Endothelial cell of umbilical vein (primary cell): ENCODE measurements around the gene TP53TG5. TPM values are rescaled to one million over a fixed set of nuclear protein-coding genes. Genes with fewer than 3 reads are reported as not detected.

Source experiments
- BruUV-seq: library from RNA; stranded (reverse); fragments of 400-500 nt; replicated peaks from 2 replicates; lab custom pipeline; 2021; lab: Mats Ljungman, UMichigan
- CTCF ChIA-PET: fragments of 300-600, 350-600 bp; sonication (Branson Sonifier 250); formaldehyde crosslinking; loops from one replicate; lab custom pipeline; 2021; ENCODE audit warnings: antibody characterized with exemption, inconsistent platforms; lab: Charles Lee
- POLR2A ChIA-PET: fragments of 300-600, 350-600 bp; sonication (Branson Sonifier 250); formaldehyde crosslinking; loops from one replicate; lab custom pipeline; 2021; ENCODE audit warnings: antibody characterized with exemption, inconsistent platforms; lab: Charles Lee
- DNase-seq: peaks from one replicate; pipeline ENCODE4 v3.0.0-alpha.2; 2011; ENCODE audit warnings: low read depth, low spot score
- FAIRE-seq: peaks from 2 replicates; lab custom pipeline; 2011; peaks lifted over from hg19 to GRCh38; lab: Jason Lieb, UNC
- H2AFZ ChIP-seq: 2 replicates; pipeline ENCODE4 v1.6.0; 2012; ENCODE audit warnings: low read depth, low read length, control low read depth, inconsistent platforms
- H3K27ac ChIP-seq: 2 replicates; pipeline ENCODE4 v1.5.1; 2011; ENCODE audit warnings: low read depth, mild to moderate bottlenecking, control low read depth, low read length, moderate library complexity; ENCODE audit not compliant: insufficient read depth
- H3K27me3 ChIP-seq, 2 experiments: 2 replicates each; pipeline versions ENCODE4 v1.6.0 to v1.6.1; 2011; ENCODE audit warnings: low read length in 2 of 2, mixed read lengths in 1 of 2; ENCODE audit not compliant: control insufficient read depth in 2 of 2, insufficient read depth in 2 of 2
- H3K36me3 ChIP-seq, 2 experiments: 2 replicates in 1 of 2; 3 replicates in 1 of 2; pipeline ENCODE4 v1.5.1; 2011; ENCODE audit warnings: low read length in 2 of 2, mild to moderate bottlenecking in 1 of 2, moderate library complexity in 1 of 2; ENCODE audit not compliant: control insufficient read depth in 2 of 2, insufficient read depth in 2 of 2; ENCODE audit errors: extremely low read depth in 1 of 2
- H3K4me1 ChIP-seq: 3 replicates; pipeline ENCODE4 v1.5.1; 2011; ENCODE audit warnings: mild to moderate bottlenecking, low read length; ENCODE audit not compliant: control insufficient read depth, insufficient read depth; ENCODE audit errors: extremely low read depth
- H3K4me2 ChIP-seq: 2 replicates; pipeline ENCODE4 v1.6.1; 2011; ENCODE audit warnings: low read length, control low read depth, mixed read lengths; ENCODE audit not compliant: insufficient read depth
- H3K4me3 ChIP-seq, 3 experiments: fragments of 200-600 bp in 1 of 3; sonication (generic), shearing (Covaris generic) in 1 of 3; replicated peaks in 1 of 3; 2 replicates each; pipeline ENCODE4 v1.5.1; 2011 to 2016; ENCODE audit warnings: control low read depth in 3 of 3, low read length in 3 of 3, mild to moderate bottlenecking in 2 of 3, inconsistent platforms in 1 of 3, low read depth in 1 of 3, moderate library complexity in 1 of 3; ENCODE audit not compliant: insufficient read depth in 1 of 3
- H3K79me2 ChIP-seq: 2 replicates; pipeline ENCODE4 v1.6.0; 2012; ENCODE audit warnings: low read length, inconsistent platforms; ENCODE audit not compliant: control insufficient read depth, insufficient read depth
- H3K9ac ChIP-seq: replicated peaks from 2 replicates; pipeline ENCODE3; 2011; ENCODE audit warnings: low read length, control low read depth; ENCODE audit not compliant: insufficient read depth; ENCODE audit errors: extremely low read depth
- H3K9me1 ChIP-seq: replicated peaks from 3 replicates; pipeline ENCODE4 v1.6.0; 2011; ENCODE audit warnings: mild to moderate bottlenecking, low read length; ENCODE audit not compliant: control insufficient read depth, insufficient read depth; ENCODE audit errors: extremely low read depth
- H3K9me3 ChIP-seq: replicated peaks from 2 replicates; pipeline ENCODE4 v1.5.1; 2012; ENCODE audit warnings: low read length, inconsistent platforms; ENCODE audit not compliant: control insufficient read depth, insufficient read depth
- H4K20me1 ChIP-seq: replicated peaks from 2 replicates; pipeline ENCODE3; 2011; ENCODE audit warnings: mild to moderate bottlenecking, low read length; ENCODE audit not compliant: control insufficient read depth, insufficient read depth; ENCODE audit errors: extremely low read depth
- FOS ChIP-seq: IDR thresholded peaks from 2 replicates; pipeline ENCODE4 v1.6.1; 2011; ENCODE audit warnings: mild to moderate bottlenecking, low read length, moderate library complexity, borderline replicate concordance; ENCODE audit not compliant: insufficient read depth
- JUN ChIP-seq: IDR thresholded peaks from 2 replicates; pipeline ENCODE4 v1.6.1; 2011; ENCODE audit warnings: borderline replicate concordance, low read depth; ENCODE audit not compliant: insufficient read length, insufficient read depth
- MYC ChIP-seq: IDR thresholded peaks from one replicate; pipeline ENCODE4 v1.6.1; 2011; ENCODE audit warnings: mild to moderate bottlenecking, low read depth, low read length
- POLR2AphosphoS5 ChIP-seq: IDR thresholded peaks from 2 replicates; pipeline ENCODE4 v1.6.1; 2012; ENCODE audit warnings: low read depth, mild to moderate bottlenecking, control low read depth, low read length, moderate library complexity; ENCODE audit not compliant: insufficient read depth
- dilution Hi-C: fragments of 300-500 bp; cut with MboI; formaldehyde crosslinking; loops from one replicate; pipeline ENCODE4 v1.15.0; 2019; ENCODE audit warnings: low sequenced_read_pairs; ENCODE audit not compliant: extremely low pct_ligation_motif_present
- intact Hi-C: fragments of 100-400 bp; cut with micrococcal nuclease; formaldehyde crosslinking; loops from one replicate; pipeline ENCODE4 v1.10.0; 2022
- polyA plus RNA-seq, 4 experiments: library from polyadenylated mRNA; depleted of rRNA in 3 of 4; stranded (reverse) in 3 of 4; unstranded in 1 of 4; fragments of >200 nt; gene quantifications; 2 replicates each; pipeline versions ENCODE4 v1.2.1 to v1.2.3, GENCODE V29; 2011 to 2012; ENCODE audit warnings: missing spikeins in 1 of 4
- total RNA-seq: library from RNA; stranded (reverse); gene quantifications from 2 replicates; pipeline ENCODE4 v1.2.3, GENCODE V29; 2021

The TP53TG5 gene
- total and polyA plus RNA-seq, 2 donors (not counting 3 experiments of a cell fraction or from before 2014, with no cell fraction given): not detected

DNA sequence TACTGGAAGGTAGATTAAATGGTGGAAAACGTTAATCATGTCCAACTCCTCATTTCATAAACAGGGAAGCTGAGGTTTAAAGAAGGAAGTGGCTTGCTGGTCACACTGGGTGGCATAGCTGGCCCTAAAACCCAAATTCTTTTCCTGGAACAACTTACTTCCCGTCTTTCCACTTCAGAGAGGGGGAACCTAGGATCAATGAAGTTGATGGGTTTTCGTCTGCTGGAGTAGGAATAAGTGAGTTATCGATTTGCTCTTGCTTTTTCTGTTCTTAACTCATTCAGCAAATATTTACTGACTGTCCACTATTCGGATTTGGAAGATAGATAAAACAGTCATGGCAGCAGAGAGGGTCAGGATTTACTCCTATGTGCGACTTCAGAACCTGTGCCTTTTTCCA is 16.3 kb downstream of the TP53TG5 start:
- no peaks in the 10 kb centered on the region for H3K9me1 ChIP-seq
- dilution Hi-C loops: no loop called here
- no peaks in the 10 kb centered on the region for H3K9me3 ChIP-seq
- FAIRE-seq (no peak), DNase-seq (no peak)
- H3K9ac ChIP-seq: no peak overlapping the region
- TF ChIP-seq MYC: no peak
- H3K36me3 ChIP-seq: peaks cover 0 to 3% of the 10 kb centered on the region in 2 experiments
- ChIA-PET CTCF (interaction anchor here (0.7 to 8.3 kb wide), 11 partner anchors 12 to 535 kb away, joined by 3 to 111 read pairs (median 15); partner anchors contain the start of gene SDC4), POLR2A (interaction anchor here (5.6 kb wide), 1 partner anchor 14 kb away, joined by 52 read pairs; the partner anchor contains the start of gene SDC4)
- H3K27me3 ChIP-seq: no peaks in the 10 kb centered on the region
- intact Hi-C loops: no loop called here
- no peaks in the 10 kb centered on the region for H4K20me1 ChIP-seq
- H3K4me3 ChIP-seq: no peak overlapping the region
- no TSS peak for BruUV-seq
- H3K4me1 ChIP-seq: peaks cover 45% of the 10 kb centered on the region
- H3K4me2 ChIP-seq: no peak overlapping the region
- H2AFZ ChIP-seq: no peak overlapping the region
- peaks cover 12% of the 10 kb centered on the region for H3K79me2 ChIP-seq
- H3K27ac ChIP-seq: no peak overlapping the region

DNA sequence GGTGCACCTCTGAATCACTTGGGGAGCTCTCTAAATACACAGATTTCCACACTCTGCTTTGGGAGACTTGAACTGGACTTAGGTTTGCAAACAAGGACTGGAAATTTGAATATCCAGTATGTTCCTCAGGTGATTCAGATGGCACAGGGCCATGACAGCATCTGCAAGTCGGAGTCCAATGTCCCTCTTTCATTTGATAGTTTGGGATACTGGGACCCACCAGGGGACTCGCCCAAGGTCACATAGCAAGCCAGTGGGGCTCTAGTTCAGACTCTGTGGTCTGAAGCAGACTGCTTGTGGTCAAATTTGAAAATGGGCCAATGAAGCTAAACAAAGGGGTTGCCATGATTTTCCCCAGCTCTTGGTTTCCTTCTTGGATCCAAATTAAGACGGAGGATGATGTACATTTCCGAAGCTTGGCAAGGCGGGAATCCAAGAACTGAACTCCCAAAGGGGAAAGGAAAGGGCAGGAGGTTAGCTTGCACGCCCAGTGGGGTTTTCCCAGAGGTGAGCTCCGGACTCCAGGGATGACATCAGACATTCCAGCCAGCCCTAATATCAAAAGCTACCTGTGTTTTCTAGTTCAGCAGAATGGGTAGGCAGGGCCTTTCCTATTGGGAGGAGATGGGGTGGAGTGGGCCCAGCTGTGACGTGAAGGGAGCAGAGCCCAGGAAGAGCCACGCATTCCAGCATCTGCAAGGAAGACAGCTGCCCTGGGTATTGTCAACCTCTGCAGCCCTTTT is 18.5 kb downstream of the TP53TG5 start:
- Histone ChIP-seq H3K4me3 (no peak overlapping the region), H3K9ac (peak overlapping the region; percentile 70), H3K9me3 (no peaks in the 10 kb centered on the region), H3K27me3 (no peaks in the 10 kb centered on the region), H3K4me2 (peak overlapping the region; percentile 28), H3K9me1 (no peaks in the 10 kb centered on the region), H3K36me3 (no peaks in the 10 kb centered on the region), H3K27ac (peak overlapping the region; percentile 91), H4K20me1 (no peaks in the 10 kb centered on the region), H3K4me1 (peaks cover 45% of the 10 kb centered on the region), H2AFZ (peak overlapping the region; percentile 0), H3K79me2 (peaks cover 9% of the 10 kb centered on the region)
- BruUV-seq: no TSS peak
- TF ChIP-seq JUN: peak; percentile 30
- TF ChIP-seq POLR2AphosphoS5: no peak
- no peak for TF ChIP-seq FOS
- dilution Hi-C loops (no loop called here), intact Hi-C loops (no loop called here)
- FAIRE-seq: peak; percentile 95
- ChIA-PET POLR2A (interaction anchor here (0.6 to 5.6 kb wide), 4 partner anchors 11 to 78 kb away, joined by 3 to 52 read pairs (median 3); partner anchors contain the start of gene SDC4), CTCF (interaction anchor here (0.8 to 8.3 kb wide), 11 partner anchors 12 to 412 kb away, joined by 3 to 111 read pairs (median 7); partner anchors contain the start of gene SDC4)
- peak; percentile 67 for DNase-seq
